AG04449 (cell line): ENCODE data around the gene NME7.

ENCODE experiments used
- CTCF ChIA-PET: fragments of 350-600 bp; formaldehyde crosslinking; extraction: SDS; loops from one replicate; lab custom pipeline; 2021; ENCODE audit warnings: antibody characterized with exemption; lab: Yijun Ruan, JAX
- POLR2A ChIA-PET: fragments of 400-600, 350-600 bp; formaldehyde crosslinking; extraction: SDS; loops from one replicate; lab custom pipeline; 2020; ENCODE audit warnings: antibody characterized with exemption, inconsistent platforms; lab: Yijun Ruan, JAX
- DNase-seq: peaks from one replicate; pipeline ENCODE4 v3.0.0-alpha.2; 2010; ENCODE audit warnings: low read depth, low spot score
- H3K4me3 ChIP-seq: 2 replicates; pipeline ENCODE4 v1.5.1; 2011; ENCODE audit warnings: low read depth, mild to moderate bottlenecking, control low read depth, low read length
- TF ChIP-seq, protein P1 (sequence below): IDR thresholded peaks from one replicate; pipeline ENCODE4 v1.5.1; 2011; ENCODE audit warnings: mild to moderate bottlenecking, moderate library complexity, low read length, control low read depth, inconsistent platforms; ENCODE audit not compliant: insufficient read depth; ENCODE audit errors: missing control alignments

The NME7 gene

GRCh38 chr1:169240449-169241232 lies 127.0 kb downstream of the NME7 start:
- TF ChIP-seq, protein P1, sequence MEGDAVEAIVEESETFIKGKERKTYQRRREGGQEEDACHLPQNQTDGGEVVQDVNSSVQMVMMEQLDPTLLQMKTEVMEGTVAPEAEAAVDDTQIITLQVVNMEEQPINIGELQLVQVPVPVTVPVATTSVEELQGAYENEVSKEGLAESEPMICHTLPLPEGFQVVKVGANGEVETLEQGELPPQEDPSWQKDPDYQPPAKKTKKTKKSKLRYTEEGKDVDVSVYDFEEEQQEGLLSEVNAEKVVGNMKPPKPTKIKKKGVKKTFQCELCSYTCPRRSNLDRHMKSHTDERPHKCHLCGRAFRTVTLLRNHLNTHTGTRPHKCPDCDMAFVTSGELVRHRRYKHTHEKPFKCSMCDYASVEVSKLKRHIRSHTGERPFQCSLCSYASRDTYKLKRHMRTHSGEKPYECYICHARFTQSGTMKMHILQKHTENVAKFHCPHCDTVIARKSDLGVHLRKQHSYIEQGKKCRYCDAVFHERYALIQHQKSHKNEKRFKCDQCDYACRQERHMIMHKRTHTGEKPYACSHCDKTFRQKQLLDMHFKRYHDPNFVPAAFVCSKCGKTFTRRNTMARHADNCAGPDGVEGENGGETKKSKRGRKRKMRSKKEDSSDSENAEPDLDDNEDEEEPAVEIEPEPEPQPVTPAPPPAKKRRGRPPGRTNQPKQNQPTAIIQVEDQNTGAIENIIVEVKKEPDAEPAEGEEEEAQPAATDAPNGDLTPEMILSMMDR = no peak
- DNase-seq = no peak
- POLR2A ChIA-PET = no interaction called here
- H3K4me3 ChIP-seq = no peak overlapping the region
- CTCF ChIA-PET = interaction anchor here (1.6 kb wide), 1 partner anchor 19 kb away, joined by 3 read pairs; no protein-coding TSS in a partner anchor

DNA sequence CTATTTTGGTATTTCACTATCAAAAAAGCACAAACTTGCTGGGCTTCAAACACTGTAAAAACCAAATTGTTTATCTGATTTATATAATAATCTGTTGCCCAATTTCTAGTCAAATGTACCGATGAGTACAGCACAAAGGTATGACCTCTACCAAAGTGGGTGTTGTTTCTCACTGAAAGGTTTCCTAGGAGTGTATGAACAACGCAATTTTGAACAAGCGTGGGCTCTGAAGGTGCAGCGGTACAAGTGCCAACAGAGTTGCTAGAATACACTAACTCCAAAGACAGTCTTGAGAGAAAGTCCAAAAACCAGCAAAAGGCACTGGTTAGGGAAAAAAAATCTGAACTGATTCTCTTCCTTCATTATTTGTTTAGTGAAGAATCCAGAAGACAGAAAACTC lies 130.7 kb downstream of the NME7 start:
- ChIA-PET POLR2A (no interaction called here), CTCF (no interaction called here)
- TF ChIP-seq, protein P1 = no peak
- no peak for DNase-seq
- no peak overlapping the region for H3K4me3 ChIP-seq

DNA sequence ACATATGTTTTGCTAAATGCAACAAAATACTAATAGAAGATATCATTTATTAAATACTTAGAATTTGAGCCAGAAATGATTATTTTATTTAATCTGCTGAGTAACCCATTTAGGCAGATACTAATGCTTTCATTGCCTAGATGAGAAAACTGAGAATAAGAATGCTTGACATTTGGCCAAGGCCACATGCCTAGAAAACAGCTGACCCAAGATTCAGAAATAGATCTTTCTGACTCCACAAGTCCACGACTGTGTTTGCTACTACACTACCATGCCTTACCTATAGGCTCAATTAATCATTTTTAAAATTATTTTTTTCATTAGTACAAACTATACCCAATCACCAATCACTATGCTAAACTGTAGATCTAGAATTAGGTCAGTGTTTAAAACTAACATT lies 131.5 kb downstream of the NME7 start:
- TF ChIP-seq, protein P1 = no peak
- CTCF ChIA-PET = interaction anchor here (0.6 kb wide), 1 partner anchor 88 kb away, joined by 3 read pairs; no protein-coding TSS in a partner anchor
- POLR2A ChIA-PET = no interaction called here
- no peak for DNase-seq
- no peak overlapping the region for H3K4me3 ChIP-seq

- CTCF ChIA-PET = no interaction called here
- no peak for DNase-seq
- POLR2A ChIA-PET = no interaction called here
- no peak overlapping the region for H3K4me3 ChIP-seq
- TF ChIP-seq, protein P1 = no peak
Measured at GRCh38 chr1:169235568-169235967, 132.0 kb downstream of the NME7 start.

DNA sequence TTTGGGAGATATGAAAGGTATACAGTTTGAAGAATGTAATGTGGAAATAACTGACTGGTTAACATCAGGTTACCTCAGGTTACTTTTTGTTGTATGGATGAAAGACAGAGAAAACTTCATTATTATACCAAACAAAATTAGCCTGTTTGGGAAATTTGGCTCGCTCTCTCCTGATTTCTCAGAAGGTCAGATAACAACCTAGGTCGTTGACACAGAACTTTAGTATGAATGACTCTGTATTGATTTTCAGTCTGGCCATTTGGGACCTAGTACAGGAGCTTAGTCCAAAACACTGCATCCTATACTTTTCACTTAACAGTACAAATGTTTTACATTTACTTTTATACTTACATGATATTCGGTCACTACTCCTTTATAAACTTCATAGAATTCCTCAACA lies 132.8 kb downstream of the NME7 start:
- no peak overlapping the region for H3K4me3 ChIP-seq
- DNase-seq = no peak
- TF ChIP-seq, protein P1 = no peak
- CTCF ChIA-PET = no interaction called here
- POLR2A ChIA-PET = no interaction called here

DNA sequence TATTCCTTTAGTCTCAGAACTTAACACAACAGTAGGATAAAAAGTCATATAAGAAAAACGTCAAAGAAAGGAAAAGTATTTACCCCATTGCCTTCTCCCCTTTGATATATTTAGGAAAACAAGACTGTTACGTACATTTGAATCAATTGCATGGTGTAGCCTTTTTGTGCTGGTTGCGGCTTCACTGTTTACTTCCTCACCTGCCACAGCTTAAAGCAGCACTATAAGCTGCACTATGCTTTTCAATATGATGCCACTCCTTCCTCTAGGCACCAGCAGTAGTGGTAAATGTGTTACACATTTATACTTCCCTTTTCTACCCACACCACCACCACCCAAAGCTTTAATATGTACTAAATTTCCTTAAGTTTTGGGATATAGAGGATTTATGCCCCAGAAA lies 150.0 kb downstream of the NME7 start:
- DNase-seq = no peak
- CTCF ChIA-PET = no interaction called here
- H3K4me3 ChIP-seq = no peak overlapping the region
- POLR2A ChIA-PET = no interaction called here
- TF ChIP-seq, protein P1 = no peak
